Gastroesophageal sphincter (tissue), 3 donors: Measurements from ENCODE around the gene EIF3D.

Source experiments
- EP300 ChIP-seq: sonication (generic); formaldehyde crosslinking; IDR thresholded peaks from one replicate; pipeline ENCODE4 v1.6.1; 2017; ENCODE audit warnings: antibody characterized with exemption, mild to moderate bottlenecking
- POLR2A ChIP-seq, 2 donors: fragments of 450-650 bp; IDR thresholded peaks; one replicate each; pipeline ENCODE4 v1.6.1; 2017; ENCODE audit warnings: antibody characterized with exemption in 2 of 2, mild to moderate bottlenecking in 2 of 2, moderate library complexity in 1 of 2
- TF ChIP-seq, protein P1 (sequence below), 4 experiments: fragments of 200-600 bp in 2 of 4; fragments of 450-650 bp in 2 of 4; sonication (generic) in 1 of 4; IDR thresholded peaks; one replicate each; pipeline ENCODE4 v1.5.1; 2017 to 2019; ENCODE audit warnings: antibody characterized with exemption in 4 of 4, mild to moderate bottlenecking in 2 of 4, moderate library complexity in 2 of 4

DNA sequence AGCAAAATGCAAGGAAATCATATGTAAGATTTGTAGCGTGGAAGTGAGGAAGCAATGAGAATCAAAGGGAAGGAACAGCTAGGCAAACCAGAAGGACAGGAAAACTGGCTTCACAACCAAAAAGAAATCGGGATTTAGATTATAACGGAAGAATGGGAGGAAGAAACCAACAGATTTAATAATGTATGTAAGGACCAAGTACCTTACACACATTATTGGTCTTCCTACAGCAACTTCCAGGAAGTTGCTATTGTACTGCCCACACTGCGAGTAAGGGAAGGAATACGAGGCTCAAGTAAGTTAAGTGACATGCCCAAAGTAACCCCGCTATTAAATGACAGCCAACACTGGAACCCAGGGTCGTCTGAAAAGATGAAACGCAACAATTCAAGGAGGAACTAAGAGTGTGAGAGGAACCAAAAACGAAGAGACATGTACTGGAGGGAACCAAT lies 48.0 kb downstream of the EIF3D start:
- TF ChIP-seq, protein P1, sequence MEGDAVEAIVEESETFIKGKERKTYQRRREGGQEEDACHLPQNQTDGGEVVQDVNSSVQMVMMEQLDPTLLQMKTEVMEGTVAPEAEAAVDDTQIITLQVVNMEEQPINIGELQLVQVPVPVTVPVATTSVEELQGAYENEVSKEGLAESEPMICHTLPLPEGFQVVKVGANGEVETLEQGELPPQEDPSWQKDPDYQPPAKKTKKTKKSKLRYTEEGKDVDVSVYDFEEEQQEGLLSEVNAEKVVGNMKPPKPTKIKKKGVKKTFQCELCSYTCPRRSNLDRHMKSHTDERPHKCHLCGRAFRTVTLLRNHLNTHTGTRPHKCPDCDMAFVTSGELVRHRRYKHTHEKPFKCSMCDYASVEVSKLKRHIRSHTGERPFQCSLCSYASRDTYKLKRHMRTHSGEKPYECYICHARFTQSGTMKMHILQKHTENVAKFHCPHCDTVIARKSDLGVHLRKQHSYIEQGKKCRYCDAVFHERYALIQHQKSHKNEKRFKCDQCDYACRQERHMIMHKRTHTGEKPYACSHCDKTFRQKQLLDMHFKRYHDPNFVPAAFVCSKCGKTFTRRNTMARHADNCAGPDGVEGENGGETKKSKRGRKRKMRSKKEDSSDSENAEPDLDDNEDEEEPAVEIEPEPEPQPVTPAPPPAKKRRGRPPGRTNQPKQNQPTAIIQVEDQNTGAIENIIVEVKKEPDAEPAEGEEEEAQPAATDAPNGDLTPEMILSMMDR (IDR thresholded peaks at IDR 0.05) = no peak
- TF ChIP-seq EP300 (no peak), POLR2A (IDR thresholded peaks at IDR 0.05) (no peak)
